K562 (cell line): ENCODE results near the gene TUBB4B. TPM values are rescaled to one million over a fixed set of nuclear protein-coding genes. Genes with fewer than 3 reads are reported as not detected.

Experiments
- ATAC-seq: fragments of 200-7000 bp; cut with Tn5 transposase; 3 replicates; pipeline ENCODE4 v1.9.1; 2020; ENCODE audit warnings: moderate library complexity
- BruUV-seq: library from RNA; stranded (reverse); fragments of 400-500 nt; replicated peaks from 2 replicates; lab custom pipeline; 2021; lab: Mats Ljungman, UMichigan
- CTCF ChIA-PET: fragments of 300-600 bp; formaldehyde crosslinking; extraction: SDS; loops from one replicate; lab custom pipeline; 2021; ENCODE audit warnings: low intra/inter-chr PET ratio; lab: Yijun Ruan, JAX
- POLR2A ChIA-PET: fragments of 300-600, 350-650 bp; sonication (Branson Sonifier 250); formaldehyde crosslinking; extraction: SDS; loops from one replicate; lab custom pipeline; 2021; ENCODE audit warnings: antibody characterized with exemption, inconsistent platforms; lab: Yijun Ruan, JAX
- DNase-seq, 4 experiments: peaks; one replicate each; pipeline versions ENCODE4 v3.0.0 to v3.0.0-alpha.2; 2011 to 2018; ENCODE audit warnings: low spot score in 3 of 4, mixed read lengths in 3 of 4; ENCODE audit errors: extremely low read depth in 1 of 4
- FAIRE-seq: peaks from 2 replicates; lab custom pipeline; 2011; peaks lifted over from hg19 to GRCh38; lab: Jason Lieb, UNC
- H2AFZ ChIP-seq: 2 replicates; pipeline ENCODE4 v1.6.0; 2011; ENCODE audit warnings: low read depth, low read length, control low read depth, inconsistent platforms
- H3K27ac ChIP-seq: fragments of 200-600 bp; 3 replicates; pipeline ENCODE4 v1.8.0; 2011; ENCODE audit warnings: low read depth, mild to moderate bottlenecking, control low read depth, inconsistent platforms, low read length, moderate library complexity, mixed read lengths; ENCODE audit errors: extremely low read depth
- H3K27me3 ChIP-seq, 2 experiments: fragments of 300-600 bp in 1 of 2; 2 replicates in 1 of 2; 3 replicates in 1 of 2; pipeline versions ENCODE4 v1.6.0 to v1.8.0; 2011; ENCODE audit warnings: inconsistent platforms in 2 of 2, low read length in 2 of 2, mild to moderate bottlenecking in 1 of 2, mixed read lengths in 1 of 2, moderate library complexity in 1 of 2; ENCODE audit not compliant: control insufficient read depth in 2 of 2, insufficient read depth in 2 of 2
- H3K36me3 ChIP-seq: fragments of 300-600 bp; 3 replicates; pipeline ENCODE4 v1.8.0; 2011; ENCODE audit warnings: mild to moderate bottlenecking, low read length, inconsistent platforms; ENCODE audit not compliant: control insufficient read depth, insufficient read depth
- H3K4me1 ChIP-seq, 2 experiments: fragments of 200-600 bp in 1 of 2; replicated peaks in 1 of 2; 2 replicates in 1 of 2; 3 replicates in 1 of 2; pipeline versions ENCODE4 v1.5.1 to v1.8.0; 2011; ENCODE audit warnings: inconsistent platforms in 2 of 2, low read length in 2 of 2, mild to moderate bottlenecking in 1 of 2, mixed read lengths in 1 of 2, moderate library complexity in 1 of 2; ENCODE audit not compliant: control insufficient read depth in 2 of 2, insufficient read depth in 2 of 2
- H3K4me2 ChIP-seq: 2 replicates; pipeline ENCODE4 v1.6.1; 2011; ENCODE audit warnings: low read length, control low read depth, inconsistent platforms, mixed read lengths; ENCODE audit not compliant: insufficient read depth
- H3K4me3 ChIP-seq: fragments of 200-600 bp; sonication (generic), shearing (Covaris generic); 2 replicates; pipeline ENCODE4 v1.5.1; 2016; ENCODE audit warnings: control low read depth, inconsistent platforms
- H3K79me2 ChIP-seq: fragments of 200-600 bp; 3 replicates; pipeline ENCODE4 v1.8.0; 2011; ENCODE audit warnings: low read length, inconsistent platforms; ENCODE audit not compliant: control insufficient read depth, insufficient read depth
- H3K9ac ChIP-seq, 2 experiments: 2 replicates each; pipeline versions ENCODE4 v1.6.0 to v1.6.1; 2011; ENCODE audit warnings: low read depth in 2 of 2, low read length in 2 of 2, control low read depth in 1 of 2, inconsistent platforms in 1 of 2, mild to moderate bottlenecking in 1 of 2, mixed read lengths in 1 of 2; ENCODE audit not compliant: insufficient read depth in 1 of 2
- H3K9me1 ChIP-seq: one replicate; pipeline ENCODE4 v1.6.0; 2011; ENCODE audit warnings: inconsistent platforms, mild to moderate bottlenecking, low read length, moderate library complexity; ENCODE audit not compliant: control insufficient read depth, insufficient read depth
- H3K9me3 ChIP-seq: replicated peaks from 2 replicates; pipeline ENCODE4 v1.5.1; 2011; ENCODE audit warnings: low read depth, low read length, inconsistent platforms; ENCODE audit not compliant: control insufficient read depth, insufficient read depth
- H4K20me1 ChIP-seq: replicated peaks from 2 replicates; pipeline ENCODE4 v1.6.1; 2011; ENCODE audit warnings: low read length, inconsistent platforms, mixed read lengths; ENCODE audit not compliant: control insufficient read depth, insufficient read depth
- LCOR ChIP-seq: sonication (generic); formaldehyde crosslinking; IDR thresholded peaks from 2 replicates; pipeline ENCODE4 v1.8.0; 2022; ENCODE audit warnings: mild to moderate bottlenecking, missing genetic modification reagents
- NR2C2 ChIP-seq, 2 experiments: fragments of 200-800 bp in 1 of 2; sonication (Bioruptor generic) in 1 of 2; sonication (generic) in 1 of 2; formaldehyde crosslinking in 1 of 2; IDR thresholded peaks; 2 replicates each; pipeline versions ENCODE4 v1.6.1 to v1.8.0; 2016 to 2022; ENCODE audit warnings: mild to moderate bottlenecking in 1 of 2, missing compliant biosample characterization in 1 of 2, missing genetic modification characterization in 1 of 2, missing genetic modification reagents in 1 of 2
- PCBP1 ChIP-seq: fragments of 200-400 bp; formaldehyde crosslinking; IDR thresholded peaks from 2 replicates; pipeline ENCODE4 v1.6.1; 2018; ENCODE audit warnings: mild to moderate bottlenecking, low read depth, low read length; ENCODE audit not compliant: poor library complexity, severe bottlenecking
- TAL1 ChIP-seq: fragments of 450-650 bp; IDR thresholded peaks from 2 replicates; pipeline ENCODE4 v1.6.1; 2016; ENCODE audit warnings: mild to moderate bottlenecking
- ZEB2 ChIP-seq: fragments of 450-650 bp; IDR thresholded peaks from 2 replicates; pipeline ENCODE4 v1.6.1; 2016
- WGBS: fragments of 100-300 bp; shearing (Covaris generic); methylation state at CpG from one replicate; pipeline ENCODE4 v1.1.6; 2016; ENCODE audit warnings: low coverage, mixed read lengths; ENCODE audit not compliant: insufficient coverage; ENCODE audit errors: missing lambda C conversion rate; 5-methylcytosine and 5-hydroxymethylcytosine counted together
- in situ Hi-C: fragments of 300-500 bp; cut with MboI; formaldehyde crosslinking; loops from 4 replicates; pipeline ENCODE4 v1.15.0; 2018; ENCODE audit warnings: inconsistent platforms, mixed read lengths
- intact Hi-C: fragments of 100-400 bp; cut with micrococcal nuclease; formaldehyde crosslinking; loops from 2 replicates; pipeline ENCODE4 v1.14.2; 2022
- polyA plus RNA-seq, 8 experiments: library from polyadenylated mRNA; depleted of rRNA in 4 of 8; stranded (reverse) in 5 of 8; unstranded in 3 of 8; fragments of >200 nt; fragmentation: Nextera tagmentation in 2 of 8; fragmentation: Illumina TruSeq in 1 of 8; extraction: Ambion mirVana in 2 of 8; extraction: Trizol in 1 of 8; gene quantifications; 2 replicates each; pipeline versions ENCODE4 v1.2.1 to v1.2.3, GENCODE V29; 2011 to 2014; ENCODE audit warnings: inconsistent platforms in 1 of 8, missing spikeins in 1 of 8
- total RNA-seq, 7 experiments: library from RNA; depleted of rRNA in 6 of 7; stranded (reverse); fragments of >200 nt in 6 of 7; fragmentation: Illumina TruSeq in 2 of 7; extraction: Trizol in 2 of 7; gene quantifications; 2 replicates each; pipeline versions ENCODE4 v1.2.1 to v1.2.3, GENCODE V29; 2011 to 2021; ENCODE audit warnings: low replicate concordance in 1 of 7

Gene TUBB4B
- total and polyA plus RNA-seq, 9 of the 15 experiments (the other 6 are each of a cell fraction or from before 2014, with no cell fraction given), result 24.1 to 443 (median 268) TPM

DNA sequence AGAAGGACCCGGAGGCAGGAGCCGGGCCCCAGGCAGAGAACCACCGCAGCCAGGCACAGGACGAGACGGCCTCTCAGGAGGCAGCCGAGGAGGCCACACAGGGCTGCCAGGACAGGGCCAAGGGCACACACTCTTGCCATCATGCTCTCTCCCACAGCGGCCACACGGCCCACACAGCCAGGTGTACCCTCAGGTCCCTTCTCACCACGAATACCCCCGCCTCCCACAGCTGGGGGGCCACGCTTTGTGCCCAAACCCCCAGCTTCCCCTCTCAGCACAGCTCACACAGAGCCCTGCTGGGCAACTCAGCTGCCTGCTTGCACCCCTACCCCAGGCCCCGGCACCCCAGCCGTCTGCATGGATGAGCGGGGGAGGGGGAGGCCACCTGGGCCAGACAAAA, 47.3 kb upstream of the TUBB4B start:
- Histone ChIP-seq H3K4me1 (peaks cover 12 to 98% of the 10 kb centered on the region in 2 experiments; a peak in 4 of 5 replicates), H4K20me1 (peaks cover 2% of the 10 kb centered on the region), H3K79me2 (peaks cover 48% of the 10 kb centered on the region), H3K27me3 (no peaks in the 10 kb centered on the region), H3K9me1 (no peaks in the 10 kb centered on the region), H3K4me2 (no peak overlapping the region), H3K9me3 (no peaks in the 10 kb centered on the region), H2AFZ (no peak overlapping the region), H3K27ac (no peak overlapping the region), H3K36me3 (peaks cover 36% of the 10 kb centered on the region; the same call in 1 of the 3 replicates), H3K4me3 (no peak overlapping the region), H3K9ac (peak overlapping the region in 1 of 2 experiments; percentile 81; a peak in 2 of 4 replicates)
- WGBS, result 82% methylated on average over 4 of the region's 14 CpGs
- DNase-seq, result no peak
- no TSS peak for BruUV-seq
- peak; percentile 13 for TF ChIP-seq PCBP1
- TF ChIP-seq TAL1, result no peak
- in situ Hi-C loops, result no loop called here
- ChIA-PET CTCF (no interaction called here), POLR2A (interaction anchor here (0.5 to 1.6 kb wide), 3 partner anchors 9 to 64 kb away, joined by 3 to 9 read pairs (median 7); no protein-coding TSS in a partner anchor)
- FAIRE-seq, result no peak
- no peak for ATAC-seq
- intact Hi-C loops, result no loop called here

DNA sequence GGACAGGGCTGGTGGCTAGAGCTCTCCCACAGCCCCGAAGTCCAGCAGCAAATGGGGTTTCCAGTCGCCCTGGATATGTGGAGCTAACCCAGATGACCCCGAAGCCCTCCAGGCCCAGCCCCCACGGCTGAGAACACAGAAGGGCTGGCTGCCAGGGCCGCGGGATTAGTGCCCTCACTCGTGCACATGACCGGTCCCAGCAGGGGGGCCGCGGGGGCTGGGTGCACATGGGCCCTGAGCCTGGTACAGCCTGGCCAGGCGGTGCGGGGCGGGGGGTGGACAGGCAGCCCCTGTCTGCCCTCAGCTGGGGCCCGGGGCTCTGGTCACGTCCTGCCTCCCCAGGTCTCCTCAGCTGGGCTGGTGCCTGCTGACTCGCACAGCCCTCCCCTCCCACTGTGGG, 46.7 kb upstream of the TUBB4B start:
- no peaks in the 10 kb centered on the region for H3K27me3 ChIP-seq
- no peak overlapping the region for H3K4me2 ChIP-seq
- TF ChIP-seq PCBP1 (peak; percentile 19), ZEB2 (no peak), LCOR (CRISPR knock-in tag) (no peak), NR2C2 (CRISPR knock-in tag; IDR thresholded peaks at IDR 0.05) (no peak), NR2C2 (tag; IDR thresholded peaks at IDR 0.05) (no peak)
- TF ChIP-seq, all 486 proteins: peak for 1
- Histone ChIP-seq H2AFZ (no peak overlapping the region), H3K79me2 (peaks cover 49% of the 10 kb centered on the region), H3K4me3 (no peak overlapping the region), H3K36me3 (peaks cover 38% of the 10 kb centered on the region; the same call in 1 of the 3 replicates), H3K9me3 (no peaks in the 10 kb centered on the region), H3K27ac (no peak overlapping the region), H4K20me1 (peaks cover 5% of the 10 kb centered on the region), H3K4me1 (peaks cover 18 to 98% of the 10 kb centered on the region in 2 experiments), H3K9ac (peak overlapping the region in 1 of 2 experiments; percentile 81; a peak in 2 of 4 replicates), H3K9me1 (no peaks in the 10 kb centered on the region)
- 76% methylated on average over 11 of the region's 16 CpGs for WGBS
- DNase-seq (no peak), ATAC-seq (no peak), FAIRE-seq (no peak)
- in situ Hi-C loops, result no loop called here
- intact Hi-C loops, result no loop called here
- POLR2A ChIA-PET, result interaction anchor here (0.6 to 1.6 kb wide), 5 partner anchors 10 to 128 kb away, joined by 3 to 9 read pairs (median 7); partner anchors contain the start of genes RNF208 and TUBB4B
- CTCF ChIA-PET, result no interaction called here
- no TSS peak for BruUV-seq
